Hematopoietic multipotent progenitor cell treated with erythropoietin and hydrocortisone succinate and interleukin-3 and kit ligand, for 8 days (in vitro differentiated cells): ENCODE data around the gene TMPRSS3.
A peak's percentile ranks its signal among the peaks of the same experiment; 100 is the strongest.

Experiments used
- DNase-seq: peaks from one replicate; pipeline ENCODE4 v3.0.0-alpha.2; 2015

Gene TMPRSS3

DNA sequence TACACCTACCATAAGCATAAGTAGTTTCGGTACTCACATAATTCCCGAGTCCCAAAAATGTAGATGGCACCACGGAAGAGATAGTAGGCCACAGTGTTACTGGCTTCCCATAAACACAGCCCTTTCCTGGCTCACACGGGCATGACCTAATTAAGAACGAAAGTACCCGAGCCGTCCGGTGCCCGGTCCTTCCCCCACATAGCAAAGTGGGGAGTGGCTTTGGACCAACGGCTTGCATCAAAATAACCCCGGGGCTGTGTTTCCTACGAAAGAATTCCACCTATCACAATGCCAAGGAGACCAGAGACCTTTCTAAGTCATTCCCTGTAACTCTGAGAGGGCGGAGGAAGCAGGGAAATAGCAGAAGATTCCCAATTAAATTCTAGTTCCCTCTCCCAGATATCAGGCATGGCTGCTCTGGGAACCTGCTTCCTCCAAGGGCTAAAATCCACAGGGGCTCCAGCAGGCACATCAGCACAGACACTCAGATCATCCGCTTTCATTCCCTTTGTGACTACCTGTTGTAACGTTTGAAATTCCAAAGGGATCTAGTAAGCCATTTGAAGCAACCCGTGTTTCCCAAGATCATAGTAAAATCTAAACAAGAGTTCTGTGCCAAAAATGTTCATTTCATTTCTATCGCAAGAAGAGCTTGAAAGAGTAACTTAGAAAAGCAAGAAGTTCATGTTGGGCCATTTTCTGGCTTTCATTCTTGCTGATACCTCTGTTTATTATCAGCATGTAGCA, at the start of gene TMPRSS3:
Gene TMPRSS3 (minus strand): TSS at position 148 of the 747 bp plus-strand sequence. CDS start 635 bp downstream, outside the sequence.
- no peak for DNase-seq

DNA sequence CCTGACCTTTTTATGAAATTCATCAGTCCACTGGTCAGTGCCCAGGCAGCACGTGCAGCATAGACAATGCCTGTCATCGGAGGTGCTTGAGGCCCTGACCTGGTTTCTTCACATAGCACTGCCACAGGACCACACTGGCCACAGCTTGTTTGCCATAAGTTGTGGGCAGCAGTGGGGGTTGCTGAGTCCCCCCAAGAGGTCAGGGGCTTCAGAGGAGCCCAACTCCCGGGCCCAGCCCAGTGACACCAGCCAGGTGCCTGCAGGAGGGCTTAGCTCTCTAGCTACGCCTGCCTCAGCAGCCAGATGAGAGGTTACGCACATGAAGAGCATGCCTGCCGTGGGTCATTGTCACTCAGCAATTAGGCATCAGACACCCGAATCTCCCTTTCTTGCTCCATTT, 49.5 kb upstream of the TMPRSS3 start:
- no peak for DNase-seq

DNA sequence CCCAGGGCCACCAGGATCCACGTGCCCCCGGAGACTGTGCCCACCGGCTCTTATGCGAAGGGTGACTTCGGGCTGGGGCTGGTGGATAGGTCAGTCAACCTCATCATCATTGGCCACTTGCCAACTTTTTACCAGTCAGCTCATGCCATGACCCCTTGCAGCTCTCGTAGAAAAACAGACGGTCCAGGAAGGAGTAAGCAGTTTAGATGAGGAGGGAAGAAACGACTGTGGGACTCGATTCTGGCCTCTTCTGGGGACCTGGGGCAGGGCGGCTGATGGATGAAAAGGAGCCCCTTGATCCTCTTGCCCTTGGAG, 48.9 kb upstream of the TMPRSS3 start:
- no peak for DNase-seq

DNA sequence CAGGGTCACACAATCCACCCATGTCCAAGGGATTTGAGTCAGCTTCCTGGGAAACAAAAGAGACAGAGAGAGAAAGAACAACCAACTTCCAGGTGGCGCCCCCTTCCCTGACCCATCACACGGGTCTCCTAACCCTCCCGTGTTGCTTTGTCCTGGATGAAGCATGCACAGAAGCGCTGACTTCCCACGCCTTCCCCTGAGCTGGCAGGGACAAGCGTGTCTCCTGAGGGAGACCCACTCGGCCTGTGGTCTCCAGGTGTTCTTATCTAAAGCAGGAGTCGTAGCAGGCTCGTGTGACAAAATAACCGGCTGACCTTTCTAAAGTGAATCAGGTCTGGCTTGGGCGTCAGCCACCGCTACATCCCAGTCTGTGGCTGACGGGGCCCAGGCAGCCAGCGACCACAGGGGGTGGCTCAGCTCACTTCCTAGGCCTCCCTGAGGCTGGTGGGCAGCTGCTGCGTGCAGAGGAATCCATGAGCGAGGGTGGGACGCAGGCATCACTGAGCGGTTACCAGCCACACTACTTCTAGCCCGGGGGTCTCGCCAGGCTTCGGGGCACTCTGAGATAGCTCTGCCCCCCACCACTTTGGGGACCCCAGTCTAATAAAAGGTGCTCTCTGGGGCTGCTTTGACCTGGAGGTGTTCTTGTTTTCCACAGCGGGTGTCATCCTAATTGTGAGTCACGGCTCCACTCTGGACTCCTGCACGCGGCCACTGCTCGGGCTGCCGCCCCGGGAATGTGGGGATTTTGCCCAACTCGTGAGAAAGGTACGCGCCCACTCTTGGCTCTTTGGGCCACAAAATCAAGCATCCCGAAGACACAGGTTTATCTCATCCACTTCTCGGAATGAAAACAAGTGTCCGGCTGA, 48.3 kb upstream of the TMPRSS3 start:
- DNase-seq = no peak

DNA sequence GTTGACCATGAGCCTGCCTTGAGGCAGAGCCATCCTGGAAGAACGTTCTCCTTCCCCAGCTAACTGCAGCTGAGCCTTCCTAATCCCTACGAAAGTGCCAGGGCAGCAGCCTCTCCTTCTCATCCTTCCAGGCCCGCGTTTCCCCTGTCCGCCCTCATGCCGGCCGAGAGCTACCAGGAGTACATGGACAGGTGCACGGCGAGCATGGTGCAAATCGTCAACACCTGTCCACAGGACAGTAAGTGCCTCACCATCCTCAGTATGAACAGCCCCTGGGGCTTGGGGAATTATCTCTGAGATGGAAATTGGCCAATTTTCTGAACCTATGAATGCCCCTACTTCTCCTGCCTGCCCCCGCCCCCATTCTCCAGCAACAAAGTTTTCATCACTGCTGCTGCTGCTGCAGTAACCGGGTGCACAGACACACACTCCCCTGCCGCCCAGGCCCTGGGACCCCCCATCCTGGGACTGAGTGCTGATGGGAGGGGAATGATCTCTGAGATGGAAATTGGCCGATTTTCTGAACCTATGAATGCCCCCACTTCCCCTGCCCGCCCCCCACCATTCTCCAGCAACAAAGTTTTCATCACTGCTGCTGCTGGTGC, 47.4 kb upstream of the TMPRSS3 start:
- DNase-seq = no peak

DNA sequence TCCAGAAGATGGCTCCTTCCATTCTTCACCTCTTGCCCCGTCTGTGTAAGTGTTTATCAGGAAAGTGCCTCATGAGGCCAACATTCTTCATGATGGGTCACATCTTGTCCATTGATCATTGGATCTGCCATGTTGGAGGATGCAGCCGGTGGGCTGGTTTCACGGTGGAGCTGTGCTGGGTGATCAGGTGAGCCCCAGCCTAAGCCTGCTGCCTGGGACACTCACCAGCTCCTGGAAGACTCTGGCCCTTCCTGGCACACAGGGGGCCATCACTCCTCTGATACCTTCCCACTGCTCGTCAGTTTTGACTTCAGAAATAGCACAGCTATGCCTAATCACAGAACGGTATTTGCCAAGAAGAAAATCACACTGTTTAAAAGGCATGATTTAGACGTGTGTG, 46.1 kb upstream of the TMPRSS3 start:
- DNase-seq = no peak

DNA sequence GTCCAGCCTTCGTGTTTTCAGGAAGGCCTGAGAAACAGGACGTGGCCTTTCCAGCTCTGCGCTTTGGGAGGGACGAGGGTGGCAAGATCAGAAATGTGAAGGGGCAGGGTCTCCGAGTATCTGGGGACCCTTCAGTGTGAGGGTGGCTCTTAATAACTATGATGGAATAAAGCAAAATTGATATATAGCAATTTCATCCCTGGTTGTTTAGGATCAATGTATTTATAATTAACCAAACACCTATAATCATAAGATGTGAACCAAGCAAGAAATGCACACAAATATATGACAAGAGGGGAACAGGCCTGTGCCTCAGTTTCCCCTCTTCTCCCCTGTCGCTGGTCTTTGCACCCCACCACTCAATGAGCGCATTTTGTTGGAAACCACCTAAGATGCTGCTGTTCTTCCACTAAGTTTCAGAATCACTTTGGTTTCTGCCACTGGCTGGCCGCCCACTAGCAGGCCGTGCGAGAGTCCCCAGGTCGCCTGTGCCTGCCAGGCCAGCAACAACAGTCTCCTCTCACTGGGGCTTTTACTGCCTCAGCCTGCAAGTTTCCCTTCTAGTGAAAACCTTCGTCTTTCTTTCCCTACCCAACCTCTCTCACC, 44.4 kb upstream of the TMPRSS3 start:
- DNase-seq = no peak

DNA sequence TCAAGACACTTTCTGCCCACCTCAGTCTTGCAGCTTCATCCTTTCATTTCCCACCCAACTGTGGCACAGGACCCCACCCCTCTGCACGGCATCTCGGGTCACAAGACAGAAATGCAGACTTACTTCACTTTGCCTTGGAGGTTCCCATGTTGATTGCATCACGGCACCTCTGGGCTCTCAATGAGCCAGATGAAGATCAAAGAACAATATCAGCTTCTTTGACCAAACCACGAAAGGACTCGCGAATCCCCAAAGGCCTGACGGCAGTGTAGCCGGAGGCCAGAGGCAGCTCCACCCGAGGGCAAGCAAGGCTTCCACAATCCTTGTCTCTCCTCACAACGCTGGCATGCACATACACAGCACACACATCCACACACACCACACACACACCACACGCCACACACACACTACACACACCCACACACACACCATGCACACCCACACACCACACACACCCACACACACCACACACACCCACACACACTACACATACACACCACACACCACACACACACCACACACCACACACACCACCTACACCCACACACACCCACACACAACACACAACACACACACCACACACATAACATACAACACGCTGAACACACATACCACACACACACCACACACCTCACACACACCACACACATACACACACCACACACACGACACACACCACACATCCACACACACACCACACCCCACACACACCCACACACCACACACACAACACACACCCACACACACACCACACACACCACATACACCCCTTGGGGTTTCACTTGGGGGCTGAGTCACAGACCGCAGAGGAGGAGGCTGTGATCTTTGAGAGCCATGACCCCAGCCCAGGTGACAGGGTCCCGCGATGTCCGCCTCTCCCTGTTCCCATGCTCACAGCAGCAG, 43.7 kb upstream of the TMPRSS3 start:
- DNase-seq = no peak

DNA sequence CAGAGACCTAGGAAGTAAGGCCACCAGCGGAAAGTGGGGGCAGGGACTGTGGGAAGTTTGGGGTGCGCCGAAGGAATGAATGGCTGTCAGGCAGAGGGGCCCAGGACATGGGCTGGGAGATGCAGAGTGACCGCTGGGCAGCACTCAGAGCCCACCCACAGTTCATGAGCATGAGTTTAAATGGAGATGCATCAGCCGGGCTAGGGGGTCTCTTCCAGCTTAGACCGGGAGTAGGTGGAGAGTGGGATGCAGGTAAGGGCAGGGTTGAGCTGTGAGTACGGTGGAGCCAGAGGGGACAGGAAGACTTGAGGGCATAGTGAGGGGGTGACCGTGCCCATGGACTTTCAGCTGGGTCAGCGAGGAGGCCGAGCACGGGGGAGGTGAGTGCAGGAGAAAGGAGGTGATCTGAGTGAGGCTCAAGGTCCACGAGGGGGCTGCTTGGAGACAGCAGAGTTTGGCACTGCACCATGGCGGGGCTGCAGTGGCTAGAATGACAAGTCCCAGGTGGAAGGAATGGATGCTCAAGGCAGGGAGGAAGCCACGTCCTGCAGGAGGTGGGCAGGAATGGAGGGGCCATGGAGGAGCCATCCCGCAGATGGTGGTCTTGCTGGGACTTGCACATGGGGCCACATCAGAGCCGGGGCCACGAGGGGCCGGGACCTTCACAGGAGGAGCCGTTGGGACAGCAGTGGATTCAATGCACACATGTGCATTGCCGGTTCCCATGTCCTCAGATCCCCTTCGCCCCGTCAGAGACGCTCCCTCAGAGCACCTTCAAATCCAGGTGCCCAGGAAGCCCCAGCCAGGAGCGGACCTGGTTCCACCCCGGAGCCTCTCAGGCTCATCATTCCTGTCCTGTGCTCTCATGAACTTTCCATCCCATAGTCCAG, 42.7 kb upstream of the TMPRSS3 start:
- no peak for DNase-seq

DNA sequence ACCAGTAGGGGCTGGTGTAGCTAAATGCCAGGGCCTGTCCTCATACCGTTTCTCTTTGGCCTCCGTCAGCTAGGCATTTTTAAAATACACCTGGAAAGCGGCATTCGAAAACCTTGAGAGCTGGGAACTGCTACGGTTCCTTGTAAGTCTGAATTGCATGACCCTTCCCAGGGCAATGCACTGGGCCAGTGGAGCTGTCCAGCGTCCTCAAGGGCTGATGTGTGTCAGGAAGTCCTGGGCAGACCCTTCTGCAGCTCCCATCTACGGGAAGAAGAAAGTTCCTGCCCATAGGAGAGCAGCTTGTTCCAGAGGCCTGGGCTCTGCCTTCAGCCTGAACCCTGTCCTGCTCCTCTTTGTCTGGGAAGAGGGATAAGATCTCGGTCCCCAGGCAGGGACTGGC, 41.9 kb upstream of the TMPRSS3 start:
- no peak for DNase-seq

DNA sequence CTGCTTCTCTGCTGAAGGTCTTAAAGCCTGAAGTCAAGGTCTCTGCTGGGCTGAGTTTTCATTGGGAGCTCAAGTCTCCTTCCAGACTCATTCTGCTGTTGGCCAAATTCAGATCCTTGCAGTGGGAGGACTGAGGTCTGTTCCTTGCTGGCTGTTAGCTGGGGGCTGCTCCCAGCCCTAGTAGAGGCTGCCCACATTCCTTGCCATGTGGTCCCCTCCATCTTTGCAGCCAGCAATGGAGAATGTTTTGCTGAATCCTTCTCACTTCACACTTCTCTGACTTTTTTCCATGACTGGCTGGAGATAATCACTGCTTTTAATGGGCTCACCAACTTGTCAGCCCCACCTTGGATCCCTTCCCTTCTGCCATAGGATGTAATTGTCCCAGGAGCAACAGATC, 41.1 kb upstream of the TMPRSS3 start:
- DNase-seq = no peak

DNA sequence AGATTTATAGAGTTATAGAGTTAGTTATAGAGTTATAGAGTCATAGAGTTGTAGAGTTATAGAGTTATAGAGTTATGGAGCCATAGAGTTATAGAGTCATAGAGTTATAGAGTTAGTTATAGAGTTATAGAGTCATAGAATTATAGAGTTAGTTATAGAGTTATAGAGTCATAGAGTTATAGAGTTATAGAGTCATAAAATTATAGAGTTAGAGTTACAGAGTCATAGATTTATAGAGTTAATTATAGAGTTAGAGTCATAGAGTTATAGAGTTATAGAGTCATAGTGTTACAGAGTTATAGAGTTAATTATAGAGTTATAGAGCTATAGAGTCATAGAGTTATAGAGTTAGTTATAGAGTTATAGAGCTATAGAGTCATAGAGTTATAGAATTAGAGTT, 40.0 kb upstream of the TMPRSS3 start:
- DNase-seq = no peak

DNA sequence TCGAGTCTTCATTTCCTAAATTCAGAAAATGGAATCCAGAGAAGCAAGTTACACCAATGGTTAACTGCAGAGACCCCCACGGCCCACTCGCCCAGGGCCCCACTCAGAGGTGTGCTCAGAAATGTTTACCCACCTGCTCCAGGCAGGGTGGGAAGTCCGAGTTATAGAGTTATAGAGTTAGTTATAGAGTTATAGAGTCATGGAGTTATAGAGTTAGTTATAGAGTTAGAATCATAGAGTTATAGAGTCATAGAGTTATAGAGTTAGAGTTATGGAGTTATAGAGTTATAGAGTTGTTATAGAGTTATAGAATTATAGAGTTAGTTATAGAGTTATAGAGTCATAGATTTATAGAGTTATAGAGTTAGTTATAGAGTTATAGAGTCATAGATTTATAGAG, 39.5 kb upstream of the TMPRSS3 start:
- no peak for DNase-seq

DNA sequence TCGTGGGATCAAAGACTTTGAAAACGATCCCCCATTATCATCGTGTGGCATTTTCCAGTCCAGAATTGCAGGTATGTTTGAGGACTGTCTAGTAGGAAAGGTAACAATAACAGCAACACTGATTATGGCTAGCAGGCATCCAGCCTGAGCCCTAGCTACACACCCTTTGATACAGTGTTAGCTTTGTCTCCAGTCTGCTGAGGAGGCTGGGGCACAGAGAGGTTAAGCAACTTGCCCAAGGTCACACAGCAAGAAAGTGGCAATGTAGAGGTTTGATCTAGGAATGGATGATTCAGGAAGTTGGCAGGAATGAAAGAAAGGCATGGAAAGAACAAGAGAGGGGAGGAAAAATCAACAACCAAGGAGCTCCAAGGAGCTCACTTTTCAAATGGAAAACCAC, 39.0 kb upstream of the TMPRSS3 start:
- DNase-seq = no peak

DNA sequence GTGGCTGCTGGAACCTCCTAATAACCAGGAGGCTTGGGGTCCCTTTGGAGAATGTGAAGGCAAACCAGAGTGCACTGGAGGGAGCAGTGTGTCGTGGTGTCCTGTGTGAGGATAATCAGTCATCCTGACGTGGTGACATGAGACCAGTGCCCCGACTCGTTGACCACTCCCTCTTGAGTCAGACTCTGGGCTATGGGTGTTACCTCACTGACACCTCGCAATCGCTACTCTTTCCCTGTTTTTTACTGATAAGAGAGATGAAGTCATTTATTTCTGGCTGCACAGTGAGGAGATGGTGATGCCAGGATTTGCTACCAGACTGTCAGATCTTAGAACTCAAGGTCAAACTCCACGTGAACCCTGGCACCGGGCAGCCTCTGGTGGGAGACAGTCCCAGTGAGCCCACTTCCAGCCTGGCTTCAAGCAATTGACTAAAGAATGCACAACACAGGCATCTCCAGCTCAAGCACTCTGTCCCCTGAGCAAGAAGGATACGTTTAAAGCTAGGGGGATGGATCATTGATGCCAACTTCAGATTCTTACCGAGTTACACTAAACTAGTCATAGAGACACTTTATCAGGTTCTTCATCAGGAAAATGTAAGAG, 38.2 kb upstream of the TMPRSS3 start:
- DNase-seq = peak; percentile 96

DNA sequence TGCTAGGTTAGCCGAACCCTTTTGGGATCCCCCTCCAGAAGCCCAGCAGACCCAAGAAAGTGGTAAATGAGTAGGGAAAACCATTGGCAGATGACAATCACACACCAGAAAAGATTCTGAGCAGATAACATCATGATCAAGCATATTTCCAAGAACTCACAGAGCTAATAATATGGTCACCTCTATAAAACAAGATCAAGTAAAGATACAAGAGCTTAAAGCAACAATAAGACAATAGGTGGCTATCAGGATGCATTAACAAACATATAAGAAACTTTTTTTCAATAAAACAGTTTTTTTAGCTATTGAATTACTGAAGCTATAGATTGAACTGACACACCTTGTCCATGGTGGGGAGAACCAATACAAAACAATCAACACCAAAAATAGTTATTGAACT, 36.8 kb upstream of the TMPRSS3 start:
- no peak for DNase-seq

DNA sequence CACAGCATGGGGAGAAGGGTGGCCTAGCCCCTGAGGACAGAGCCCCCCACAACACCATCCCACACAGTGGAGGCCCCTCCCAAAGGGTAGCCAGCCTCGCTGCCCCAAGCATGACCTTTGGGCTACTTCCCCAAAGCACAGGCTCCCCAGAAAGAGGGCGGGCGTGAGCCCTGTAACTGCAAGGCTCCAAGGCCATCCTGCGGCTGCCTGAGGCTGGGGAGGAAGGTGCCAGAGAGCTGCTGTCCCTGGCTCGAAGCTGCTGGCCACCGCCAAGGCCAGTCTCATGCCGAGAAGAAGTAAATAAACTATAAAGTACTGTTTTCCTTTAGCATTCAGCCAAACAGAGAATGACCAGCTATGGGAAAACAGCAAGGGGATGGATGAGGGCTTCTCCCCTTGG, 35.3 kb upstream of the TMPRSS3 start:
- DNase-seq = no peak

DNA sequence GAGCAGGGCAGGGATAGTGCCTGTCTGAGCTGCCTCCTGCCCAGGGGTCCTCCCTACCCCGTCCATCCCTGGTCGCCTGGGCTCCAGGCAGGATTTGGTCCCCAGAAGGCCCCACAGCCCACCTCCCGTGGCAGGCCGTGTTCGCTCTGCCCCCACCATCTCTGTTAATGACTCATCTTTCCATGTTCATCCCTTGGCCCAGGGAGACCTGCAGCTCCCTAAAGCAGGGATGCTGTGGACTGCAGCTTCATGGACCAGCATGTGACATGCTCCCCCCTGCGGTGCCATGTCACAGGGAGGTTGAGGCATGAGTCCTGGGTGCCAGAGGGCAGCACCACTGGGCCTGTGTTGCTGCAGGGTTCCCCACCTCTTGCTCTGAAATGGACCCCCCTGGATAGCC, 34.7 kb upstream of the TMPRSS3 start:
- DNase-seq = no peak

DNA sequence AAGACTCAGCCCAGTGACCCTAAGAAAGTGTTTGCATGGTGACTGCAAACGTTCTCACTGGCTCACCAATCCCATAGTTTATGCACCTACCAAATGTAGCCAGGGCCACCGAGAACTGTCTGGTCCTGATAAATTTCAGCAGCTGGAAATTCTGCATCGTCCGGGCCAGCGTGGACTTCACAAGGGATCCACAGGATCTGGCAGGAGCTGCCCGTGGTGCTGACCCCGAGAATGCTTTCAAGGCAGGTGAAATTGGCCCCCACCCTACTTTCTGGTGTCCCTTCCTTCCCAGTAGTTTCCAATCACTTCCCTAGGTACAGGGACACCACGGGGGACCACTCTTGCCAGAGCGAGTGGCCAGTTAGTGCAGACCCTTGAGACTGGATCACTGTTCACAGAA, 34.0 kb upstream of the TMPRSS3 start:
- DNase-seq = no peak

DNA sequence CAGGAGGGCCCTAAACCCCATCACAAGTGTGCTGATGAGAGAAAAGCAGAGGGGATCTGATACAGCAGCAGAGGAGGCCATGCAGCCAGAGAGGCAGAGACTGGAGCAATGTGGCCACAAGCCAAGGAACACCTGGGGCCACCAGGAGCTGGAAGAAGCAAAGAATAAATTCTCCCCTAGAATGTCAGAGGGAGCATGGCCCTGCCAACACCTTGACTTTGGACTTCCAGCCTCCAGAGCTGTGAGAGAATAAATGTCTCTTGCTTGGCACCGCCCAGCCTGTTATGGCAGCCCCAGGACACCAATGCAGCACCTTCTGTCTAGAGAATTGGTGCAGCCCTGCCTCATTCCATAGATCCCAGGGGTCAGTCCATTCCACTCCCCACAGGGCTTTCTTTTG, 33.2 kb upstream of the TMPRSS3 start:
- DNase-seq = no peak

DNA sequence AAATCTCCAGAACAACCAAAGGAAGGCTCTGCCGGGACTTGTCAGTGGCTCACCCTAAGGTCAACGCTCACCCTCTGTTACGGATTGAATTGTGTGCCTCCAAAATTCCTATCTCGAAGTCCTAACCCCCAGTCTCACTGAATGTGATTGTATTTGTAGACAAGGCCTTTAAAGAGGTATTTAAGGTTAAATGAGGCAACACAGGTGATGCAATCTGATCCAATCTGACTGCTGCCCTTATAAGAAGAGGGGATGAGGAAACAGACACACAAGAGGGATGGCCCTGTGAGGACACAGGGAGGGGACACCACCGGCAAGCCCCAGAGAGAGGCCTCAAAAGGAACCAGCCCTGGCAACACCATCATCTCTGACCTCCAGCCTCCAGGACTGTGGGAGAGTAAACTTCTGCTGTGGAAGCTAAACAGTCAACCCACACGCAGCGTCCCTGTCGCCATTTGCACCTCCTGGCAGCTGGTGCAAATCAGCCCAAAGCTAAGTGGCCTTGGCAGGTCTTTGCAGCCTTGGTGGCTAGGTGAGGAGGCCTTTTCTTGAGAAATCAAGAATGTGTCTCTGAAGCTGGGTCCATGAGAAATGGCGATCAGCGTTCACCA, 32.1 kb upstream of the TMPRSS3 start:
- DNase-seq = no peak
